Mucosa of stomach (tissue), 1 donor: ENCODE data around the gene KDM1B.

Experiments used
- H3K27me3 ChIP-seq: one replicate; pipeline ENCODE4 v1.7.0; 2013; ENCODE audit warnings: mild to moderate bottlenecking, low read length; ENCODE audit not compliant: control insufficient read depth, insufficient read depth
- H3K36me3 ChIP-seq: one replicate; pipeline ENCODE4 v1.7.0; 2013; ENCODE audit warnings: low read length; ENCODE audit not compliant: control insufficient read depth, insufficient read depth
- H3K4me1 ChIP-seq: one replicate; pipeline ENCODE4 v1.7.0; 2013; ENCODE audit warnings: mild to moderate bottlenecking, low read length; ENCODE audit not compliant: control insufficient read depth, insufficient read depth
- H3K4me3 ChIP-seq: one replicate; pipeline ENCODE4 v1.7.0; 2013; ENCODE audit warnings: low read length
- H3K9ac ChIP-seq: one replicate; pipeline ENCODE4 v1.7.0; 2013; ENCODE audit warnings: mild to moderate bottlenecking, low read length, moderate library complexity
- H3K9me3 ChIP-seq: one replicate; pipeline ENCODE4 v1.7.0; 2013; ENCODE audit warnings: mild to moderate bottlenecking, low read length, moderate library complexity; ENCODE audit not compliant: control insufficient read depth
- donor health status: Pancreatic carcinoma.

KDM1B gene

DNA sequence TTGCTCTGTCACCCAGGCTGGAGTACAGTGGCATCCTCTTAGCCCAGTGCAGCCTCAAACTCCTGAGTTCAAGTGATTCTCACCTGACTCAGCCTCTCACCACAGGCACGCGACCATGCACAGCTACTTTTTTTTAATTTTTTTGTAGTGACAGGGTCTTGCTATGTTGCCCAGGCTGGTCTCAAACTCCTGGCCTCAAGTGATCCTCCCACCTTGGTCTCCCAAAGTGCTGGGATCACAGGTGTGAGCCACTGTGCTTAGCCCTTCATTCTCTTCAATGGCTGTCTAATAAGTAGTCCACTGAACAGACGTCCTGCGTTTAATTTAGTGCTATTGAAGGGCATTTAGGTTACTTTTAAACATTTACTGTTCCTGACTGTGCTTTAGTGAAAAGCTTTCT is 27.3 kb downstream of the KDM1B start:
- H3K9ac ChIP-seq: no peak overlapping the region
- H3K27me3 ChIP-seq: no peaks in the 10 kb centered on the region
- H3K36me3 ChIP-seq: no peaks in the 10 kb centered on the region
- no peaks in the 10 kb centered on the region for H3K4me1 ChIP-seq
- H3K9me3 ChIP-seq: no peaks in the 10 kb centered on the region
- no peak overlapping the region for H3K4me3 ChIP-seq

- H3K27me3 ChIP-seq: no peaks in the 10 kb centered on the region
- H3K36me3 ChIP-seq: no peaks in the 10 kb centered on the region
- no peak overlapping the region for H3K9ac ChIP-seq
- H3K9me3 ChIP-seq: no peaks in the 10 kb centered on the region
- no peaks in the 10 kb centered on the region for H3K4me1 ChIP-seq
- no peak overlapping the region for H3K4me3 ChIP-seq
Observed at GRCh38 chr6:18183766-18184165, 28.5 kb downstream of the KDM1B start.

GRCh38 chr6:18185624-18186023 is 30.4 kb downstream of the KDM1B start:
- no peaks in the 10 kb centered on the region for H3K4me1 ChIP-seq
- no peak overlapping the region for H3K9ac ChIP-seq
- no peaks in the 10 kb centered on the region for H3K27me3 ChIP-seq
- H3K36me3 ChIP-seq: peaks cover 4% of the 10 kb centered on the region
- no peaks in the 10 kb centered on the region for H3K9me3 ChIP-seq
- H3K4me3 ChIP-seq: no peak overlapping the region

GRCh38 chr6:18186033-18186432 is 30.8 kb downstream of the KDM1B start:
- Histone ChIP-seq H3K27me3 (no peaks in the 10 kb centered on the region), H3K4me1 (no peaks in the 10 kb centered on the region), H3K36me3 (peaks cover 4% of the 10 kb centered on the region), H3K9me3 (no peaks in the 10 kb centered on the region), H3K4me3 (no peak overlapping the region), H3K9ac (no peak overlapping the region)

DNA sequence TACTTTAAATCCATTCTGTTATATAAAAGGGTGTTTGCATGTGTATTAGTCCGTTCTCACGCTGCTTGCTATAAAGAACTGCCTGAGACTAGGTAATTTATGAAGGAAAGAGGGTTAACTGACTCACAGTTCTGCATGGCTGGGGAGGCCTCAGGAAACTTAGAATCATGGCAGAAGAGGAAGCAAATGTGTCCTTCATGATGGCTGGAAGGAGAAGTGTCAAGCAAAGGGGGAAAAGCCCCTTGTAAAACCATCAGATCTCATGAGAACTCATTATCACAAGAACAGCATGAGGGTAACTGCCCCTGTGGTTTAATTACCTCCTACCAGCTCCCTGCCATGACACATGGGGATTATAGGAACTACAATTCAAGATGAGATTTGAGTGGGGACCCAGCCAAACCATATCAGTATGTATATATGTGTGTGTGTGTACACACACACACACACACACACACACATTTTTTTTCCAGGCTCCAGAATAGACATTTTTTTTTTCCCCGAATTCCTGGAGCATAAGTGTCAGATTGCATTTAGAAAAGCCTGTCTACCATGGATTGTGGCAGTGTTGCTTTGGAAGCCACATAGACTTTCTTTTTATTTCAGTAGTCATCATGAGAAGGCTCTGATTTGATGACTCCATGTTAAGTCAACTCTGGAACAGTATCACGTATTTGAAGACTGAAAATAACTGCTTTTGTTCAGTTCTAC is 31.5 kb downstream of the KDM1B start:
- H3K27me3 ChIP-seq: no peaks in the 10 kb centered on the region
- no peaks in the 10 kb centered on the region for H3K9me3 ChIP-seq
- H3K4me1 ChIP-seq: no peaks in the 10 kb centered on the region
- peaks cover 4% of the 10 kb centered on the region for H3K36me3 ChIP-seq
- no peak overlapping the region for H3K9ac ChIP-seq
- H3K4me3 ChIP-seq: no peak overlapping the region

- H3K9me3 ChIP-seq: no peaks in the 10 kb centered on the region
- peaks cover 4% of the 10 kb centered on the region for H3K36me3 ChIP-seq
- no peaks in the 10 kb centered on the region for H3K27me3 ChIP-seq
- H3K9ac ChIP-seq: no peak overlapping the region
- H3K4me1 ChIP-seq: no peaks in the 10 kb centered on the region
- H3K4me3 ChIP-seq: no peak overlapping the region
Observed at GRCh38 chr6:18187701-18188100, 32.5 kb downstream of the KDM1B start.

DNA sequence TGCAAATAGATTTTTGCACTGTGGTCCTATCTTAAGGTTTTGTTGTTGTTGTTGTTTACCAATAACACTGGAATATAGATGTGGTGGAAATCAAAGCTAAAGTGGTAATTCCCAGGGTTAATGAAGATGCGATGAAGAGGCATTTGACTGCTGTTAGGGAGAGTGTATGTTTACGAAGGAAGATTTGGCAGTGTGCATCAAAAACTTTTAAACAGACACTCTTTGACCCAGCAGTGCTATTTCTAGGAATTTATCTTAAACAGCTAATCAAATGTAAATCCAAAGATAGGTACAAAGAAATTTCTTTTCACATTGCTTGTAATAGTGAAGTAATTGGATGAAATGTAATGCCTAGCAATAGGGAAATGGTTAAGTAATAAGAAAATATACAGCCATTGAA is 34.0 kb downstream of the KDM1B start:
- no peak overlapping the region for H3K4me3 ChIP-seq
- H3K36me3 ChIP-seq: peaks cover 4% of the 10 kb centered on the region
- no peaks in the 10 kb centered on the region for H3K27me3 ChIP-seq
- H3K9ac ChIP-seq: no peak overlapping the region
- no peaks in the 10 kb centered on the region for H3K4me1 ChIP-seq
- no peaks in the 10 kb centered on the region for H3K9me3 ChIP-seq

- no peaks in the 10 kb centered on the region for H3K27me3 ChIP-seq
- no peaks in the 10 kb centered on the region for H3K9me3 ChIP-seq
- H3K9ac ChIP-seq: no peak overlapping the region
- H3K4me3 ChIP-seq: no peak overlapping the region
- no peaks in the 10 kb centered on the region for H3K4me1 ChIP-seq
- peaks cover 4% of the 10 kb centered on the region for H3K36me3 ChIP-seq
Observed at GRCh38 chr6:18192026-18192425, 36.8 kb downstream of the KDM1B start.

DNA sequence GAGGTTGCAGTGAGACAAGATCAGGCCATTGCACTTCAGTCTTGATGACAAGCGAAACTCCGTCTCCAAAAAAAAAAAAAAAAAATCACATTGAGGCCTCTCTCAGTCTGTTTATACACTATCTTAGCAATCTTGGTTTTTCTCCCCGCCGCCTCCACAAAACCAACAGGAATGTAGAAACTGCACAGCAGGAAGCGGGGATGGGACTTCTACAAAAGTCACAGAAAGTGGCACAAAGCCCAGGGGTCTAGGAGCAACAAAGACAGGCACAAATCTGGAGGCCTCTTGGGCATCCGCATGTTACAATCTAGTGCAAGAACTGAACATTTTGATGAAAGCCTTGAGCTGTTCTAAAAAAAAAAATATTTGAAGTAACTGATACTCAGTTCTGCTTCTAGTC is 48.6 kb downstream of the KDM1B start:
- H3K9ac ChIP-seq: no peak overlapping the region
- H3K4me1 ChIP-seq: no peaks in the 10 kb centered on the region
- H3K9me3 ChIP-seq: no peaks in the 10 kb centered on the region
- H3K27me3 ChIP-seq: no peaks in the 10 kb centered on the region
- no peaks in the 10 kb centered on the region for H3K36me3 ChIP-seq
- no peak overlapping the region for H3K4me3 ChIP-seq

- no peak overlapping the region for H3K4me3 ChIP-seq
- no peaks in the 10 kb centered on the region for H3K36me3 ChIP-seq
Observed at GRCh38 chr6:18204691-18205090, 49.5 kb downstream of the KDM1B start.

DNA sequence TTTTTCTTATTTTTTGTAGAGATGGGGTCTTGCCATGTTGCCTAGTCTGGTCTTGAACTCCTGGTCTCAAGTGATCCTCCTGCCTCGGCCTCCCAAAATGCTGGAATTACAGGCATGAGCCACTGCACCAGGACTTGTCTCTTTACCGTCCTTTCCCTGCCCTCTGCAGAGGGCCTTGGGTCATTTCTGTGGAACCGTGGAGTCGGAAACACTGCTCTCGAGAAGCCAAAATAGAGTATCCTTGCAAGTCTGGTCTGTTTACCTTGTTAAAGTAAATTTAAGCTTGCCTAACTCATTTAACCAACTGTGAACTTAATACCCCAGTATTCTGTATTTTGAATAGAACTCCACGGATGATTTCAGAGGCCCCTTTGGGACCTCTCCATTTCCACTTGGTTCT is 51.4 kb downstream of the KDM1B start:
- Histone ChIP-seq H3K36me3 (no peaks in the 10 kb centered on the region), H3K9ac (no peak overlapping the region), H3K4me1 (no peaks in the 10 kb centered on the region), H3K4me3 (no peak overlapping the region), H3K9me3 (no peaks in the 10 kb centered on the region), H3K27me3 (no peaks in the 10 kb centered on the region)

More at GRCh38 chr6:18204691-18205090, 49.5 kb downstream of the KDM1B start:
- Histone ChIP-seq H3K27me3 (no peaks in the 10 kb centered on the region), H3K9me3 (no peaks in the 10 kb centered on the region), H3K4me1 (no peaks in the 10 kb centered on the region), H3K9ac (no peak overlapping the region)

DNA sequence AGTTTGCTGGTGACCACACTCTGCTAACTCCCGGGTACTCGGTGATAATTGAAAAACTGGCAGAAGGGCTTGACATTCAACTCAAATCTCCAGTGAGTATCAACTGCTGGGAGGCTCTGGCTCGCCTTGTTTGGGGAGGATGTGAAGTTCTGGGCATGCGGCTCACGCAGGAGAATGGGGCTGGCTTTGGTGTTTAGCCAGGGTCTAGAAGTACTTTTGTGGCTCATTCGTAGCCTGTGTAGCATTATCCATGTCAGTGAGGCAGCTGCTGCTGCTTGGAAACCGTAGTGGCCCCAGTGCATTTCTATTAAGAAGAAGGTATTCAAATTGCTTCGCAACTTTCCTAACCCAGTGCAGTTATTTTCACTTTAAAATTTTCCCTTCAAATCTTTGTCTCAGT is 52.2 kb downstream of the KDM1B start:
- Histone ChIP-seq H3K9ac (no peak overlapping the region), H3K36me3 (no peaks in the 10 kb centered on the region), H3K9me3 (no peaks in the 10 kb centered on the region), H3K27me3 (no peaks in the 10 kb centered on the region), H3K4me3 (no peak overlapping the region), H3K4me1 (no peaks in the 10 kb centered on the region)

GRCh38 chr6:18207949-18208348 is 52.7 kb downstream of the KDM1B start:
- no peaks in the 10 kb centered on the region for H3K4me1 ChIP-seq
- H3K27me3 ChIP-seq: no peaks in the 10 kb centered on the region
- no peak overlapping the region for H3K4me3 ChIP-seq
- H3K9ac ChIP-seq: no peak overlapping the region
- H3K36me3 ChIP-seq: no peaks in the 10 kb centered on the region
- H3K9me3 ChIP-seq: no peaks in the 10 kb centered on the region
